ENCODE results near the gene NPR1.
"Not testable (repeated sequence)": the region's sequence is repeated elsewhere in the genome, so short reads cannot be mapped to it uniquely, and the experiment has no call there.

The NPR1 gene

DNA sequence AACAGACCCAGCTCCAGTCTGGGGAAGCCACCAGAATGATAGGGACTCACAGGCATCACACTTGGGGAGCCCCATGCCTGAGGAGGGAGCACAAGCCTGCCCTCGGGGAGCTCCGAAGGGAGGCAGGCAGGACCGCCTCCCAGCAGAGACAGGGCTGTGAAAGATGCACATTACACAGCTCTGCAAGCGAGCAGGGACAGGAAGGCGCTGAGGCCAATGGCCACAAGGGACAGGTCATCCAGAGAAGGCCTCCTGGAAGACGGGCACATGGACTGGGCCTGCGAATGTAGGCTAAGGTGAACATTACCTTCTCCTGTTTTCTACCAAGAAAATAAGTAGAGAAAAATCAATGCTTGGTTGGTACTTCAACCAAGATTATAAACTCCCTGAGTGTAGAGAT lies 4.2 kb downstream of the NPR1 start:
- no peak for DNase-seq (ENCODE audit: low spot score)

DNA sequence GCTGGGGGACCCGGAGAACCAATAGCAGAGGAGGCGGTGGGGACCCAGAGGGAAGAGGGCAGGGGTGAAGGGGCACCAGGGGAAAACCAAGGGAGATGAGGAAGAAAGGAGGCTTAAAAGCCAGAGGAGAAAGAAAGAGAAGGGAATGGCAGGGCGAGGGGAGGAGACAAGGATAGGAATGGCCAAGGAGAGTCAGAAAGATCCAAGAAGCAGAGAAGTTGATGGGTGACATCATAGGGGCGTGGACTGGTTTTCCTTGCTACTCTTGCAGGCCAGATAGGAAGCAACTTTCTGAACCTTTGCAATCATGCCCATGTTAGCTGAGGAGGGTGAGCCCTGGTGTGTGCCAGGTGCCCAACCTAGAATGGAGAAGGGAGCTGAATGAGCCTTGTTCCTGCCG lies 5.4 kb downstream of the NPR1 start:
- no peak for DNase-seq (ENCODE audit: low spot score)

DNA sequence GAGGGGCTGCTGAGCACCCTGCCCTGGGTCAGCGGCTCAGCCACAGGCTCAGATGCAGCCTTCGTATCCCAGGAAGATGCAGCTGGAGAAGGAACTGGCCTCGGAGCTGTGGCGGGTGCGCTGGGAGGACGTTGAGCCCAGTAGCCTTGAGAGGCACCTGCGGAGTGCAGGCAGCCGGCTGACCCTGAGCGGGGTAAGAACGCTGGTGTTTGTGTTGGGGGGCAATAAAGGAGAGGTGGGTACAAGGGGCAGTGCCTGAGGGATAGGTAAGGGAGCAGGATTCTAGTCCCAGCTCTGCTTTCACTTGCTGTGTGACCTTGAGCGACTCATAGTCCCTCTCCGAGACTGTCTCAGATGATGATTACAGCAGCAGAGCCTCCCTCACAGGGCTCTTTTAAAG lies 6.4 kb downstream of the NPR1 start:
- no peak for DNase-seq (ENCODE audit: low spot score)

DNA sequence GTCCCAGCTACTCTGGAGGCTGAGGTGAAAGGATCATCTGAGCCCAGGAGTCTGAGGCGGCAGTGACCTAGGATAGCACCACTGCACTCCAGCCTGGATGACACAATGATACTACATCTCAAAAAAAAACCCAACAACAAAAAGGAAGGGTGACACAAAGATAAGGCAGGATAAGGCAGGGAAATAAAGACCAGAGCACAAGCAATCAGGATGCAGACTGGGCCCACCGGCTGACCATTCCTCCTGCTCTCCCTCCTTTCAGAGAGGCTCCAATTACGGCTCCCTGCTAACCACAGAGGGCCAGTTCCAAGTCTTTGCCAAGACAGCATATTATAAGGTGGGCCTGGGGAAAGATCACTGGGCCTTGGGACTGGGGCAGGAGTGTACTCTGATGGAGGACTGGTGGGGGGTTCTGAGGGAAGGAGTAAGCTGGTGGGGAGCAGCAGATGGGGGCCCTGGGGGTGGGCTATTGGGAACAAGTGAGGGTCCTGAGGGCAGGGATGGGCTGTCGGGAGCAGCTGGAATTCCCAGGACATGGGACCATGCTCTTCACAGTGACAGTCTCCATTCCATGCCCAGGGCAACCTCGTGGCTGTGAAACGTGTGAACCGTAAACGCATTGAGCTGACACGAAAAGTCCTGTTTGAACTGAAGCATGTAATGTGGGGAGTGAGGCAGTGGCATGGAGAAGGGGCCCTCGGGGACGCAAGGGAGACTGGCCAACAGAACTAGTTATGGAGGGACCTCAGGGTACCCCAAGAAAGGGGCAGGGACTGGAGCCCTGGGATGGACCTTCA lies 7.3 kb downstream of the NPR1 start:
- no peak for DNase-seq (ENCODE audit: low spot score)

DNA sequence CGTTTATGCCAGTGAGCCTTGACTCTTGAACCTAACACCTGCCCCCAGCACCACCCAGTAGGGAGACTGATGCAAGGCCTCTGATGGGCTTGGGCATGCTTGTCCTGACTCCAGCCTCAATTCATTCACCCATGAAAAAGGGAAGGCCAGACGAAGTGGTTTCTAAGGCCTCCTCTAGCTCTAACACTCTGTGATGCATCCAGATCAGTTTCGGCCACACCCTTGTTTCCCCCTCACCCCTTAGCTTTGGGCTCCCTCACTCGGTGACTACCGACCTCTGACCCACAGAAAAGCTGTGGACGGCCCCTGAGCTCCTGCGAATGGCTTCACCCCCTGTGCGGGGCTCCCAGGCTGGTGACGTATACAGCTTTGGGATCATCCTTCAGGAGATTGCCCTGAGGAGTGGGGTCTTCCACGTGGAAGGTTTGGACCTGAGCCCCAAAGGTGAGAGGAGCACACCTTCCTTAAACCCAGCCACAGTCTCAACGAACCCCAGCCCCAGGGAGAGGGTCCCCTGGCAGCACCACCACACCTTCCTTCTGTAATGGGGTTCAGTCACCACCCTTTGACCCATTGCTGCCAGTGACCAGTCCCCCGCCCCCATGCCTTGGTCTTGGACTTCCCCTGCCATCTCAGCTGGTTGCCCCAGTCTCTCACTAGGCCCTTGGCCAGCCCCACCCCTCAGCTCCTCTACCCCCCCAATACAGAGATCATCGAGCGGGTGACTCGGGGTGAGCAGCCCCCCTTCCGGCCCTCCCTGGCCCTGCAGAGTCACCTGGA lies 9.0 kb downstream of the NPR1 start:
- DNase-seq (ENCODE audit: low spot score) = no peak

DNA sequence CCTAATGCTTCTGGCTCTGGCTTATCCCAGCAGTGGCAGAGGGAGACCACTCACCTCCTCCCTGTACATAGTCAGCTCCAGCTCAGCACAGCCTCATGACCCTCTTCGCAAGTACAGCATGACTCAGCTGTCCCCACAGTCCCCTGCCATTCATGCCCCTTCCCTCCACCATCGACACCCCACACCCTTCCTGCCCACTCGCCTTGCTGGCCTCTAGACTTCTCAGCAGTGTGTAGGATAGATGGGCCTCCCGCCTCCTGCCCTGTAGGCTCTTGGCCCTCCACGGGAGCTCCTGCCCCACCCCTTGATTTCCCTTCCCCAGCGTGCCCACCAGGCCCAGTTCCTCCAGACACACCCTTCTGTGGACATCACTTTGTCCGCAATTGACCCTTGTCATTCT lies 9.8 kb downstream of the NPR1 start:
- DNase-seq (ENCODE audit: low spot score) = no peak

DNA sequence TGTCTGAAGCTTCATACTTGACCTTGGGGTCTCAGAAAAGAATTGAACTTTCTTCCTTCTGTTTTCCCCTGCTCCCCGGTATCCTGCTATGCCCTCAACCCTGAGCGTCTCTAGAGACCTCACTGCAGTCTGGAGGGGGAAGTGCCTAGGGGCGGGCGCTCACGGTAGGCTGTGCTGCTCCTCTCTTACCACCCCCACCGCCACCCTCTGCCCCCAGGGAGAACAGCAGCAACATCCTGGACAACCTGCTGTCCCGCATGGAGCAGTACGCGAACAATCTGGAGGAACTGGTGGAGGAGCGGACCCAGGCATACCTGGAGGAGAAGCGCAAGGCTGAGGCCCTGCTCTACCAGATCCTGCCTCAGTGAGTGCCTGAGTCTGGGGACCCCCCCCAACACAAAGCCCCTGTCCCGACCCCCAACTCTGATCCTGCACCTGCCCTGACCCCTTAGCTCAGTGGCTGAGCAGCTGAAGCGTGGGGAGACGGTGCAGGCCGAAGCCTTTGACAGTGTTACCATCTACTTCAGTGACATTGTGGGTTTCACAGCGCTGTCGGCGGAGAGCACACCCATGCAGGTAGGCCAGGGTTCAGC lies 10.3 kb downstream of the NPR1 start:
- no peak for DNase-seq (ENCODE audit: low spot score)

DNA sequence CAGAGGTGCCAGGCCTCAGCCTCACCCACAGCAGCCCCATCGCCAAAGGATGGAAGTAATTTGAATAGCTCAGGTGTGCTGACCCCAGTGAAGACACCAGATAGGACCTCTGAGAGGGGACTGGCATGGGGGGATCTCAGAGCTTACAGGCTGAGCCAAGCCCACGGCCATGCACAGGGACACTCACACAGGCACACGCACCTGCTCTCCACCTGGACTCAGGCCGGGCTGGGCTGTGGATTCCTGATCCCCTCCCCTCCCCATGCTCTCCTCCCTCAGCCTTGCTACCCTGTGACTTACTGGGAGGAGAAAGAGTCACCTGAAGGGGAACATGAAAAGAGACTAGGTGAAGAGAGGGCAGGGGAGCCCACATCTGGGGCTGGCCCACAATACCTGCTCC lies 15.0 kb downstream of the NPR1 start:
- DNase-seq (ENCODE audit: low spot score) = no peak

DNA sequence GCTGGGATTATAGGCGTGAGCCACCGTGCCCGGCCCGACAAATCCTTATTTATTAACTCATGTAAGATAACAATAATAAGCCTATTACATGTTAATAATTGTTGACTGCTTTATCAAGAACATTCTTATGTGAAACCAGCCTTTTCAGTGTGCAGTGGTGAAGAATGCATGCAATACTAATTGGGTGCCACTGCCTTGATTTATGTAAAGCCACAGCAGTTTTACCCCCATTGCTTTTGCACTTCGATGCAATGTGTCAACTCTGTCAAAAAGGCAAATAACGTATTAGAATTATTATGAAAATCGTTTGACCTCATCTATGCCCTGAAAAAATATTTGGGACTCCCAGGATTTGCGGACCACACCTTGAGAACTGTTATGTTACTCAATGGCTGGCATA lies 18.3 kb downstream of the NPR1 start:
- DNase-seq (ENCODE audit: low spot score) = no peak

DNA sequence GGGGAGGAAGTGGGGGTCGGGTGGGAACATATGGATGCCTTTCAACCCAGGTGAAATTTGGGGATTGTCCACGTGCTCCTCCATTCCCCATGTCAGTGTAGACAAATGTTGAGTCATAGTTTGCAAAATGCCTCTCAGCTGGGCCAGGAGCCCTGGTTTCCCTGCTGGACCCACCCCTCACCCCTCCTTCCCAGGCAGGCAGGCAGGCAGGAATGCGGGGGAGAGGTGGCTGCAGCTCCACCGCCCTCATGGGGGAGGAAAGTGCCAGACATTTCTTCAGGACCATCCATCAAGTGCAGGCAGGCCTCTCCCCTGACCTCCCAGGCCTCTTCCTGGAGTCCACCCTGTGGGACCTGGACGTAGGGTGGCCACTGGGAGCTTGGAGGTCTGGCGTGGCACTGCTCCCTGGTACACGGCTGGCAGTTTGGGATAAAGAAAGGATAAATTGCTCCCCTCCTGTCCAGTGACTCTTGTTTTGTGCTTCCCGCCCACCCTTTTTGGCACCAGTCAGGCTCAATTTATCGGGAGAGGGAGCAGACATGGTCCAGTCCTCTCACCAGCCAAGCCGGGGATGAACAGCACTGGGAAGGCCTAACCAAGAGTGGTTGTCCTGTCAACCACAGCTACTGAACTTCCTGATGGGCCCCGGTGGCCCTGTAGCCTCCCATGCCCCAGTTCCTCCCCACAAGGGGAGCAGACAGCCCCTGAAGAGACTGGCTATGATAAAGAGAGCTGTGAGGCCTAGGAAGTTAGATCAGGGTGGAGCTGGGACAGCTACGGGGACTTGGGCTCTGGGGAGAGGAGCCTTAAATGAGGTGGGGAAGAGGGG lies 18.9 kb downstream of the NPR1 start:
- no peak for DNase-seq (ENCODE audit: low spot score)

DNA sequence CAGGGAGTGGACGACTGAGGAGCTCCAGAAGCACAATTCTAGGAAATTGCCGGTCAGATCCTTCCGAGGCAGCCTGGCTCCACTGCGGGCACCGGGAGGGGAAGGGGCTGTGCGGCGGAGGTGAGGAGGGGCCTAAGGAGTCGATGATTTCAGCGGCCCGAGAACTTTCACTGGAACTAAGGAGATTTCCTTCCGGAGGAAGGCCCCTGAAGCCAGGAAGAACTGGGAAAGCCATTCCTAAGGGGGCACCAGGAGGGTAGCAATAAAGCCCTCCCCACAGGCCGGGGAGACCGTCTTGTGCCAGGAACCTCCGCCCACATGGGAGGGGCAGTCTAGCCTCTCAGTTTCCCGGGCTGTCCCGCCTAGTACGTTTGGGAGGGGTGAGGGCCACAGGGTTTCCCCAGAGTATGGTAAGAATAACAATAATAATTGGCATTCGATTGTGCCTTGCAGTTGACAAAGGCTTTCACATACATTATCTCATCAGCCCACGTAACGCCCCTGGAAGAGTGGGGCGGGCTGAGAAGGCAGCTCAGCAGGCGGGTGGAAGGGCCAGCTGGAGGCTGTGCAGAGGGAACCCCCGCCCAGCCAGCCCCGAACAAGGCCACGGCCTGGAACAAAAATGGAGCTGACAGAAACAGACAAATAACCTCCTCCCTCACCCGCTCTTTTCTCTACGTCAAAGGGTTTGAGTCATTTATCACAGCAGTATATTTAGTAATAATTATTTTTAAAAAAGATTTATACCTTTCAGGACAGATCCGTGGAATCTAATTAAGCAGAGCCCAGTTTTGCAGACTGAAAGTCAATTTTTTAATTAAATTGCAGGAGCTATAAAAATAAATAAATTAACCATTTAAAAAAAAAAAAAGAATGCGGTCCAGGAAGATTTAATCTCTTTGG lies 19.8 kb downstream of the NPR1 start:
- DNase-seq (ENCODE audit: low spot score) = no peak

DNA sequence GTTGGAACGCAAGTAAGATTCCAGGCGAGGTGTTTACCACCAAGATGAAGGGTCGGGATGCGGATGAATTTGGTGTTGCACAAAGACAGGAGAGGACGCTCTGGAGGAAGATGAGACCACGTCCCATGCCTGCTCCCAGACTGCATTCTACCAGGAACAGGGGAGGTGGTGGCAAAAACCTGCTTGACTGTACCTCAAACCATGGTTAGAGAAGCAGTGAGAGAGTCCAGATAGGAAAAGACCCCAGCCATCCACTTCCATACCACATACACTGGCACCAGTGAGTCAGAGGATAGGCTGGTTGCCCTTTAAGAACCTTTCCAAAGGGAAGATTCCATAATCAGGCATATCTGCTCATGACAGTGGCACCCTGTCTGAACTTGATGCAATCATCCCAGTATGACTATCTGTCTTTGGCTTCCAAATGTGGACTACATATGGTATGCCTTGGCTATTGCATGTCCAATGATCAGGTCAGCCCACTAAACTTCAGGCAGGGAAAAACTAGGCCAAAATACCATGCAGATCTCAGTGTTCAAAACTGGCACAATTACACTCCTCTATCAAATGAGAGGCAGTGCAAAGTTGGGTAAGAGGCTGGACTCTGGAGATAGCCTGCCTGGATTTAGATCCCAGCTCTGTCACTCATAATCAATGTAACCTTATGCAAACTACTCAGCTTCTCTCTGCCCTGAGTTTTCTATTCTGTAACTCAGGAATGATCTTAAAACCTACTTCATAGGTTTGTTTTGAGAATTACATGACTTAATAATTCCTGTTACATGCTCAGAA lies 20.6 kb downstream of the NPR1 start:
- DNase-seq (ENCODE audit: low spot score) = no peak

DNA sequence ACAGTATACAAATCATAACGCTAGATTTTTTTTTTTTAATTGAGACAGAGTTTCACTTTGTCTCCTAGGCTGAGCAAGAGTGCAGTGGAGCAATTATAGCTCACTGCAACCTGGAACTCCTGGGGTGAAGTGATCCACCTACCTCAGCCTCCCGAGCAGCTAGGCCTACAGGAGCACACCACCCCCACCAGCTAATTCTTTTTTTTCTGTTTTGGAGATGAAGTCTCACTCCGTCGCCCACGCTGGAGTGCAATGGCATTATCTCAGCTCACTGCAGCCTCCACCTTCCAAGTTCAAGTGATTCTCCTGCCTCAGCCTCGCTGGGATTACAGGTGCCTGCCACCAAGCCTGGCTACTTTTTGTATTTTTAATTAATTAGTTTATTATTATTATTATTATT lies 21.3 kb downstream of the NPR1 start:
- no peak for DNase-seq (ENCODE audit: low spot score)

DNA sequence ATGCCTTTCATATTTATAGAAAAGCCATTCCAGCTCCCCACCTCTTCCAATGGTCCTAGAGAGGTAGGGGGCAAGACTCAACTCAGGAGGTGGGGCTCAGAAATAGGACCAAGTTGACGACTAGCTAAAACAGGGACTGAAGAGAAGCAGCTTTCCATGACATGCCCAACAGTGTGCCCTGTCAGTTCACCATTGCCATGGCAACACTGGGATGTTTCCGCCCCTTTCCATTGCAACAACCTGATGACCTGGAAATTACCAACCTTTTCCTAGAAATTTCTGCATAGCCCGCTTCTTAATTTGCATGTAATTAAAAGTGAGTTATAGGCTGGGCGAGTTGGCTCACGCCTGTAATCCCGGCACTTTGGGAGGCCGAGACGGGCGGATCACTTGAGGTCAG lies 27.0 kb downstream of the NPR1 start:
- DNase-seq (ENCODE audit: low spot score) = no peak

DNA sequence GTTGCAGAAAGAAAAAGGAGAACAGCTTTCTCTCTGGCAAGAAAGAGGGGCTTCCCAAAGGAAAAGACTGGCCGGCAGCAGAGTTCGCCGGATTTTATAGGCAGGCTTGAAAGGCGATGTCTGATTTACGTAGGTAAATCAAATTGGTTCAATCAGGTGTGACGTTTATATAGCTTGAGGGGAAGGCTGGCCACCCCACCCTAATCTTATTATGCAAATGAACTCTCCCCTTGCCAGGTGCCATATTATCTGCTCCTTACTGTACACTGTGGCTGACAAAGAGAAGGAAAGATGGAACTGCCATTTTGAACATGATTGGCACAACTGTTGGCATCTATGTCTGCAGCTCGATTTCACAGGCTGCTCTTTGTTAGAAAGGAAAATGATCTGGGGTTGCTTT lies 32.5 kb downstream of the NPR1 start:
- no peak for DNase-seq (ENCODE audit: low spot score)

DNA sequence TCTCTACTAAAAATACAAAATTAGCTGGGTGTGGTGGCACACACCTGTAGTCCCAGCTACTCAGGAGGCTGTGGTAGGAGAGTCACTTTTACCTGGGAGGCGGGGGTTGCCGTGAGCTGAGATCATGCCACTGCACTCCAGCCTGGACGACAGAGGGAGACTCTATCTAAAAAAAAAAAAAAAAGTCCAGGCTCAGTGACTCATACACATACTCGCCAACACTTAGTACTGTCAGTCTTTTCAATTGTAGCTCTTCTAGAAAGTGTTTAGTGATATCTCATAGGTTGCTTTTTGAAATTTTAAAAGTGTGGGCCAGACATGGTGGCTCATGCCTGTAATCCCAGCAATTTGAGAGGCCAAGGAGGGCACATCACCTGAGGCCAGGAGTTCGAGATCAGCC lies 37.7 kb downstream of the NPR1 start:
- DNase-seq (ENCODE audit: low spot score) = peak; percentile 27

DNA sequence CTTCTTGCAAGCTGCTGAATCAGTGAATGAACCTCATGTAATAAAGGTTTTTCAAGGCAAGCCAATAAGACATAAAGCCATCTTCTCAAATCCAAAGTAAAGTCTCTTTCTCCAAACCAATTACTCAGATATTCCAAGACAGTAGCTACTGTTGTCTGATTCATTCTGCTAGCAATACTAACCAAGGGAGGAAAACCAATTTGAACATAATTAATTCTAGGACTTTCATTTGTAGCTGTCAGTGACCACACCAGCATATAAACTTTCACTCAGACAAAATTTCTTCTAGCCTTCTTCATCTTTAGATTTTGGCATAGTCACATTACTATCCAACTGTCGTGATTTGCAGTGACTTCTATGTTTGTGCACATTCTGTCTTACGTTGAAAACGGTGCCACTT lies 38.8 kb downstream of the NPR1 start:
- peak; percentile 28 for DNase-seq (ENCODE audit: low spot score)

DNA sequence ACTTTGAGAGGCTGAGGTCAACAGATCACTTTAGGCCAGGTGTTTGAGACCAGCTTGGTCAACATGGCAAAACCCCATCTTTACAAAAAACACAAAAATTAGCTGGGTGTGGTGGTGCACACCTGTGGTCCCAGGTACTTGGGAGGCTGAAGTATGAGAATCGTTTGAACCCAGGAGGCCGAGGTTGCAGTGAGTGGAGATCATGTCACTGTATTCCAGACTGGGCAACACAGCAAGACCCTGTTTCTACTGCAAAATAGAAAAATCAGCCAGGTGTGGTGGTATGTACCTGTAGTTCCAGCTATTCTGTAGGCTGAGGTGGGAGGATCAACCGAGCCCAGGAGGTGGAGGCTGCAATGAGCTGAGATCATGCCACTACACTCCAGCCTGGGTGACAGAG lies 45.2 kb downstream of the NPR1 start:
- no peak for DNase-seq (ENCODE audit: low spot score)

DNA sequence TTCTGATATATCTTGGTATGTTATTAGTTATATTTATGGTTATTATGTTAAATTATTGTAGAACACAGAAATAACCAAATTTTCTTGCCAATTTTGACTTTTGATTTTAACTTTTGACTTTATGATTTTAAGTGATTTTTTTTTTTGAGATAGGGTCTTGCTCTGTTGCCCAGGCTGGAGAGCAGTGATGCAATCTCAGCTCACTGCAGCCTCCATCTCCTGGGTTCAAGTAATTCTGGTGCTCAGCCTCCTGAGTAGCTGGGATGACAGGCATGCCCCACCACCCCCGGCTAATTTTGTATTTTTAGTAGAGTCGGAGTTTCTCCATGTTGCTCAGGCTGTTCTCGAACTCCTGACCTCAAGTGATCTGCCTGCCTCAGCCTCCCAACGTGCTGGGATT lies 46.1 kb downstream of the NPR1 start:
- not testable (repeated sequence) for DNase-seq (ENCODE audit: low spot score)

DNA sequence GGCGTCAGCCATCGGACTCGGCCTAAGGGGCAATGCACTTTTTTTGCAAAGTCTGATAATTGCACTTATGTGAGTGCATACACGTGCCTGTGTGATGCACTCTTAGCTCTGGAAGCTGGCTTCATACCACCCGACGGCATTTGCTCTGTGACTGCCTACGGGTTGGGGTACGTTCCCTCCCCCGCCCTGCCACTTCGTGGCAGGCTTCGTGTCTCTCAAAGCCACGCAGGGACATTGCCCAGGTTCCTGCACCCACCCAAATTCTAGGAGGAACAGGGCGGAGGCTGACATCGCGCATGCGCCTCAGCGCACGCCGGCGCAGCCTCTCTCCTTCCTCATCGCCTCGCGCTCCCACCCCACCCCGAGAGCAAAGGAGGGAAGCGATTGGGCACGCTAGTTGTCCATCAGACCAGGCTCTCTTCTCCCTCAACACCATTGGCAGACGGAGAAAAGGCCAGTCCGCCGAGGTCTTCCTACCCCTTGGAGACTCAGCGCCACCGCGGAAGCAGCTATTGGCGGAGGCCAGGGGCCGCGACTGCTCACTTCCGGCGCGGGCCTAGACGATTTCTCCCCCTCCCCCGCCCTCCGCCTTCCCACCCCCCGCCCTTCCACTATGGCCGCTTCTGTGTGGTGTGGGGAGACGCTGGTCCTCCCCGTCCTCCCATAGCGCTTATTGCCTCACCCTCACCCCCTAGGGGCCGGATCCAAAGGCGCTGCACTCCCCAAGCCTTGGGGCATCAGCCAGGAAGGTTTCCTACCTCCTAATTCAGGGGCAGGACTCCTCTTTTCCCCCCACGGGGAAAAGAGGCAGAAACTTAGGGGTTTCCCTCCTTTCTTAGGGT lies 49.2 kb downstream of the NPR1 start, which contains the start of gene INTS3:
Gene INTS3, plus strand, starts transcription at position 588 of the 842 bp plus-strand sequence. CDS start 585 bp downstream, outside the sequence.
- peak; percentile 100 for DNase-seq (ENCODE audit: low spot score)
